ENCODE data around the gene CCDC177. TPM values are rescaled to one million over a fixed set of nuclear protein-coding genes. Genes with fewer than 3 reads are reported as not detected.

The CCDC177 gene
- total and polyA plus RNA-seq, 8 donors, result 0.03 to 0.25 (median 0.18) TPM; not detected in 5

DNA sequence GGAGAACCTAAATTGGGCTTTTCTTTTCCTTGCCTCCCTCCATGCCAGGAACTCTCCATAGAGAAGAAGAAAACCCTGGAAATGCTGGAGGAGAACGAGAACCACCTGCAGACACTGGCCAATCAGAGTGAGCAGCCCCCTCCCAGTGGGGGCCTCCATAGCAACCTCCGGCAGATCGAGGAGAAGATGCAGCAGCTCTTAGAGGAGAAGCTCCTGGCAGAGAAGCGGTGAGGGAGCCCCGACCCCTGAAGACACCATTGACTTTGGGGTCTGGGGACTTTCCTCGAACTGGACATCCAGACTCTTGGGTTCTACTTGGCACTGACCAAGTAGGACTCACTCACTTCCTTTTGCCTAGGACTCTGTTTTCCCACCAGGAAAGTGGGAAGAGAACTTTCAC, 48.8 kb downstream of the CCDC177 start:
- Histone ChIP-seq H3K27me3 (peaks cover 0 to 46% (median 0%) of the 10 kb centered on the region in 3 donors), H3K36me3 (no peaks in the 10 kb centered on the region), H3K4me3 (no peak overlapping the region), H3K9me3 (no peaks in the 10 kb centered on the region), H3K27ac (no peak overlapping the region), H3K4me1 (no peaks in the 10 kb centered on the region)
- TF ChIP-seq POLR2A (IDR thresholded peaks at IDR 0.05) (no peak), POLR2AphosphoS5 (IDR thresholded peaks at IDR 0.05) (no peak), EP300 (IDR thresholded peaks at IDR 0.05) (no peak)
- TF ChIP-seq, protein P1, sequence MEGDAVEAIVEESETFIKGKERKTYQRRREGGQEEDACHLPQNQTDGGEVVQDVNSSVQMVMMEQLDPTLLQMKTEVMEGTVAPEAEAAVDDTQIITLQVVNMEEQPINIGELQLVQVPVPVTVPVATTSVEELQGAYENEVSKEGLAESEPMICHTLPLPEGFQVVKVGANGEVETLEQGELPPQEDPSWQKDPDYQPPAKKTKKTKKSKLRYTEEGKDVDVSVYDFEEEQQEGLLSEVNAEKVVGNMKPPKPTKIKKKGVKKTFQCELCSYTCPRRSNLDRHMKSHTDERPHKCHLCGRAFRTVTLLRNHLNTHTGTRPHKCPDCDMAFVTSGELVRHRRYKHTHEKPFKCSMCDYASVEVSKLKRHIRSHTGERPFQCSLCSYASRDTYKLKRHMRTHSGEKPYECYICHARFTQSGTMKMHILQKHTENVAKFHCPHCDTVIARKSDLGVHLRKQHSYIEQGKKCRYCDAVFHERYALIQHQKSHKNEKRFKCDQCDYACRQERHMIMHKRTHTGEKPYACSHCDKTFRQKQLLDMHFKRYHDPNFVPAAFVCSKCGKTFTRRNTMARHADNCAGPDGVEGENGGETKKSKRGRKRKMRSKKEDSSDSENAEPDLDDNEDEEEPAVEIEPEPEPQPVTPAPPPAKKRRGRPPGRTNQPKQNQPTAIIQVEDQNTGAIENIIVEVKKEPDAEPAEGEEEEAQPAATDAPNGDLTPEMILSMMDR (IDR thresholded peaks at IDR 0.05), result no peak
- WGBS, 5 donors, result 74 to 90% (median 79%) methylated on average over 6 of the region's 6 CpGs
- intact Hi-C loops (cut with DNase I; ENCODE audit: low total_unique reads), result no loop called here
- DNase-seq, result no peak

DNA sequence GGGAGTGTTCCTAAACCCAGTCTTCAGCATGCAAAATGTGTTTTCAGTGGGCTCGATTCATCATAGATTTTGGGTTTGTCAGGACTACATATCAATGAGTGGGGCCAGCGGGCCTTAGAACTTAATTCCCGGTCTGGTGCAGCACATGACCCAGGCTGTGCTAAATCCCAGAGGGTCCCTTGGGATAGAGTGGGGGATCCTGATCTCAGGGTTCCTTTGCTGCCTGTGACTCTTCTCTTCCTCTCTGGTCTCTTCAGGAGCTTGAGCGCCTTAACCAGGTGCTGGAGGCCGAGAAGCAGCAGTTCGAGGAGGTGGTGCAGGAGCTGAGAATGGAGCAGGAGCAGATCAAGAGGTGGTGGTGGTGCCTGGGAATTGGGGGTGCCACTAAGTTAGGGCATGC, 52.6 kb downstream of the CCDC177 start:
- WGBS, 5 donors, result 94 to 98% (median 96%) methylated on average over 6 of the region's 6 CpGs

More for the DNA sequence above, 52.6 kb downstream of the CCDC177 start:
- intact Hi-C loops (cut with DNase I; ENCODE audit: low total_unique reads), result no loop called here
- Histone ChIP-seq H3K27me3 (peaks cover 0 to 23% (median 0%) of the 10 kb centered on the region in 3 donors), H3K4me1 (no peaks in the 10 kb centered on the region), H3K9me3 (no peaks in the 10 kb centered on the region), H3K36me3 (no peaks in the 10 kb centered on the region), H3K4me3 (no peak overlapping the region), H3K27ac (no peak overlapping the region)
- no peak for DNase-seq
- TF ChIP-seq POLR2A (IDR thresholded peaks at IDR 0.05), result no peak

Other genes with a start within 250 kb of the CCDC177 start
- gene ERH, start 176.6 kb downstream of the CCDC177 start, total RNA-seq, result 100 to 1,000 TPM in 1 of 5 donors, 10 to 100 TPM in 4; 12.5 to 112 (median 34.6) TPM
- gene ERH, start 176.6 kb downstream of the CCDC177 start, polyA plus RNA-seq, result 100 to 1,000 TPM; 122 to 159 (median 128) TPM
- gene SLC39A9, start 176.2 kb downstream of the CCDC177 start, total RNA-seq, result 100 to 1,000 TPM in 1 of 5 donors, 10 to 100 TPM in 4; 18.8 to 121 (median 44.2) TPM
- gene SLC39A9, start 176.2 kb downstream of the CCDC177 start, polyA plus RNA-seq, result 10 to 100 TPM; 12.1 to 17.9 (median 15.4) TPM
- gene PLEKHD1, start 90.1 kb downstream of the CCDC177 start, total RNA-seq, result under 1 TPM in 1 of 5 donors, not detected in 4; 0.55 TPM
- under 1 TPM; 0.08 to 0.15 (median 0.12) TPM for gene PLEKHD1, start 90.1 kb downstream of the CCDC177 start, polyA plus RNA-seq
- 10 to 100 TPM; 23.7 to 39.0 (median 31.9) TPM for gene SUSD6, start 36.7 kb upstream of the CCDC177 start, total RNA-seq
- gene SUSD6, start 36.7 kb upstream of the CCDC177 start, polyA plus RNA-seq, result 10 to 100 TPM in 1 of 3 donors, 1 to 10 TPM in 2; 4.9 to 10.3 (median 7.0) TPM
- 100 to 1,000 TPM; 190 to 540 (median 394) TPM for gene SRSF5, start 192.3 kb upstream of the CCDC177 start, total RNA-seq
- 100 to 1,000 TPM; 141 to 314 (median 216) TPM for gene SRSF5, start 192.3 kb upstream of the CCDC177 start, polyA plus RNA-seq
- gene SLC10A1, start 222.4 kb upstream of the CCDC177 start, total RNA-seq, result not detected
- not detected for gene SLC10A1, start 222.4 kb upstream of the CCDC177 start, polyA plus RNA-seq

Data from stomach (tissue), 9 donors.